Heart right ventricle (tissue), 16 donors: ENCODE data around the gene PDE1C. TPM values are rescaled to one million over a fixed set of nuclear protein-coding genes. Genes with fewer than 3 reads are reported as not detected.

Experiments used
- ATAC-seq, 8 donors: fragments of 200-7000 bp; cut with Tn5 transposase; one replicate each; pipeline ENCODE4 v1.9.1; 2020; ENCODE audit warnings: mild to moderate bottlenecking in 8 of 8, moderate library complexity in 8 of 8, moderate number of reproducible peaks in 1 of 8
- DNase-seq, 2 donors: peaks; one replicate each; pipeline ENCODE4 v3.0.0-alpha.2; 2020
- H3K27ac ChIP-seq, 10 donors: fragments of 200-600 bp; sonication (generic) in 2 of 10; one replicate each; pipeline versions ENCODE4 v1.5.0 to v1.8.0; 2020 to 2022; ENCODE audit warnings: mild to moderate bottlenecking in 3 of 10
- H3K27me3 ChIP-seq, 7 donors: fragments of 200-600 bp; one replicate each; pipeline ENCODE4 v1.8.0; 2021 to 2022; ENCODE audit warnings: mild to moderate bottlenecking in 2 of 7
- H3K36me3 ChIP-seq, 9 donors: fragments of 200-600 bp; sonication (generic) in 1 of 9; one replicate each; pipeline versions ENCODE4 v1.5.0 to v1.8.0; 2020 to 2022; ENCODE audit warnings: mild to moderate bottlenecking in 2 of 9
- H3K4me1 ChIP-seq, 9 donors: fragments of 200-600 bp; sonication (generic) in 1 of 9; one replicate each; pipeline versions ENCODE4 v1.5.0 to v1.8.0; 2020 to 2022; ENCODE audit warnings: mild to moderate bottlenecking in 4 of 9
- H3K4me3 ChIP-seq, 10 donors: fragments of 200-600 bp; sonication (generic) in 2 of 10; one replicate each; pipeline versions ENCODE4 v1.5.0 to v1.8.0; 2020 to 2022; ENCODE audit warnings: mild to moderate bottlenecking in 7 of 10, moderate library complexity in 2 of 10
- H3K9me3 ChIP-seq, 11 donors: fragments of 200-600 bp in 10 of 11; sonication (generic) in 2 of 11; one replicate each; pipeline versions ENCODE4 v1.5.0 to v1.8.0; 2013 to 2022; ENCODE audit warnings: mild to moderate bottlenecking in 2 of 11, control low read depth in 1 of 11, moderate library complexity in 1 of 11
- CTCF ChIP-seq, 9 donors: fragments of 200-600 bp; sonication (generic) in 2 of 9; IDR thresholded peaks; one replicate each; pipeline versions ENCODE4 v1.5.0 to v1.8.0; 2021 to 2022; ENCODE audit warnings: antibody characterized with exemption in 9 of 9, mild to moderate bottlenecking in 5 of 9, moderate library complexity in 1 of 9
- WGBS, 2 donors: extraction: QIAGEN DNeasy Blood & Tissue Kit; methylation state at CpG; one replicate each; pipeline ENCODE4 v1.1.7; 2013; ENCODE audit warnings: inconsistent platforms in 1 of 2; 5-methylcytosine and 5-hydroxymethylcytosine counted together
- intact Hi-C, 10 donors: fragments of 100-400 bp; cut with DNase I; formaldehyde crosslinking; loops; one replicate each; pipeline versions ENCODE4 v1.11.1 to v1.14.2; 2022
- polyA plus RNA-seq, 2 donors: library from polyadenylated mRNA; stranded (reverse); fragments of 200-250 nt; gene quantifications; one replicate each; pipeline ENCODE4 v1.2.3, GENCODE V29; 2013
- total RNA-seq, 10 donors: library from RNA; stranded (reverse); fragmentation: NEBNext Ultra II Directional in 3 of 10; extraction: Animal tissue kit (Norgen Biotek cat#: 25700) in 3 of 10; gene quantifications; one replicate each; pipeline versions ENCODE4 v1.2.1 to v1.2.4, GENCODE V29; 2021 to 2023
- donor health status: Arrhythmogenic right ventricular cardiomyopathy.
- donor health status: ischemic (EF 13 %, LVEDD 7.1; RV severe dilation, severe dysfunction).
- donor health status: healthy with polysubstance abuse.
- donor health status: DM: no; HTN: yes; CAD: no.
- donor health status: DM: no; HTN: no; CAD: no.
- donor health status: ischemic (EF 25% LVEDD 6.9; RV normal size, moderate dysfunction).
- donor health status: ischemic (EF 25% LVEDD 5.7; RV mildly dilated, moderate dysfunction).
- donor health status: healthy.
- donor health status: DM: yes; HTN: yes; CAD: no.
- donor health status: Ischemic cardiomyopathy.
- donor health status: ischemic (EF 35%, LVEDD 5.7; RV mildly dilated, moderate dysfunction).
- donor health status: nonischemic (EF 11% LVEDD 7.7; RV severe dilation, severe dysfunction).
- donor health status: DM: yes; HTN: yes; CAD: no.
- donor health status: PGD.
- donor health status: ischemic (EF 29% LVEDD 5.4; RV normal size, mild dysfunction).
- donor health status: nonischemic (EF 23%, LVEDD 6.1; RV moderate dilation, normal function).

PDE1C gene
- total and polyA plus RNA-seq, 12 donors: 11.7 to 315 (median 175) TPM

GRCh38 chr7:32075612-32076011 is 5.4 kb upstream of the PDE1C start:
- intact Hi-C loops: loop anchor here in 3 of 10 donors (10.0 kb wide), 2 partner anchors 79 to 191 kb away; no protein-coding TSS in a partner anchor
- TF ChIP-seq CTCF (IDR thresholded peaks at IDR 0.05): no peak
- no peak for ATAC-seq
- Histone ChIP-seq H3K4me1 (peaks cover 3 to 67% (median 26%) of the 10 kb centered on the region in 9 donors), H3K9me3 (no peaks in the 10 kb centered on the region), H3K27me3 (peaks cover 0 to 24% (median 4%) of the 10 kb centered on the region in 7 donors), H3K36me3 (no peaks in the 10 kb centered on the region), H3K27ac (peak overlapping the region in 9 of 10 donors; percentile 11 to 94 (median 77)), H3K4me3 (no peak overlapping the region)
- DNase-seq: no peak
- 63 to 73% methylated on average over 4 of the region's 4 CpGs for WGBS, 2 donors

DNA sequence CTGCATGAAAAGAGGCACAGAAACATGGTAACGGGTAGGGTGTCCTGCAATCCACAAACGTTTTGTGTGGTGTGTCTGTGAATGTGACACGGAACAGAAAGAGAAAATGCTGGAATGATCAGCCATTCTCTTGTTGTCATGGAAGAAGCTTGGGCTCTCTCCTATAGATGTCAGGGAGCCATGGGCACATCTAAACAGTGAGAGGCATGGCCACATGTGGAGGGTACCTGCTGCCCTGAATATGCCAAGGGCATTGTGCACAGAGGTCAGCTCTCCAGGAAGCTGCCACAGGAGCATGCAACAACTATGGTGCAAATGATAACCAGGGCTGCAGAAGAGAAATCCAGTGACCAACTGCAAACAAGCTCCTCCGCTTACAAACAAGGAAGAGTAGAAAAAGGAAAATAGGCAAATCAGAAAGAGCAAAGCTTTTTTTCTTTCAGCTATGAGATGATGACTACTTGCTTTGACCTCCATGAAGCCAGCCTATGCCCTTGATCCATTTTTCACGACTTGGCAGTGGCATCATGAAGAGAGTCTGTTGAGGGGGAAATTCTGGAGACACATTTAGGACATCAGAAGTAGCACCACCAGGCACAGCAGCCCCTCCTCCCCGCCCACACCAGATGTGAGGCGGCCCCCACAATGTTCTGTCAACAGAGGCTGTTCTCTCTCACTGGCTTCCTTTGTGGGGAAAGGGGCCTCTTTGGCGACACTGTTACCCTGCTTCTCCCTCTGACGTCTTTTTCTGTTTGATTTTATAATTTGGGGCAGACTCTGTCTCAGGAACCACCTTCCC is 4.8 kb upstream of the PDE1C start:
- H3K27me3 ChIP-seq: peaks cover 0 to 30% (median 4%) of the 10 kb centered on the region in 7 donors
- H3K9me3 ChIP-seq: no peaks in the 10 kb centered on the region
- no peak overlapping the region for H3K4me3 ChIP-seq
- no peaks in the 10 kb centered on the region for H3K36me3 ChIP-seq
- WGBS, 2 donors: 52 to 66% methylated on average over 9 of the region's 9 CpGs
- peaks cover 3 to 67% (median 26%) of the 10 kb centered on the region in 9 donors for H3K4me1 ChIP-seq
- TF ChIP-seq CTCF (IDR thresholded peaks at IDR 0.05): no peak
- no peak for ATAC-seq
- DNase-seq: no peak
- H3K27ac ChIP-seq: peak overlapping the region in 9 of 10 donors; percentile 11 to 94 (median 77)
- intact Hi-C loops: loop anchor here in 9 of 10 donors (5.0 to 10.0 kb wide), 6 partner anchors 77 to 193 kb away; no protein-coding TSS in a partner anchor

DNA sequence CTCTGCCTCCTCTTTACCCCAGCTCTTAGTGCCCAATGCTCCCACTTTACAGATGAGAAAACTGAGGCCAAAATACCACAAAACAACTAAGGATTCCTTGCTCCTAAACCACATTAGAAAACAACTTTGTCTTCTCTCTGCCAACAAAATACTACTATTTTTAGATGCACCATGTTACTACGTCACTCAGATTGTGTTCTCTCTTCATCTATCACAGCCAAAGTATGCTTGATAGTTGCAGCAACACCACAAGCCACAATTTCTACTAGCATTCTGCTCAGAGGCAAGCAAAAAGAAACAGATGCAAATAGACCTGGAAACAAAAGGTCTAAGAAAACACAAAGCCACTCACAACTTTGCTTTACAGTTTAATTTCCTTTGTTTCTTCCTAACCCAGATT is 3.3 kb upstream of the PDE1C start:
- Histone ChIP-seq H3K4me1 (peaks cover 3 to 57% (median 26%) of the 10 kb centered on the region in 9 donors), H3K9me3 (no peaks in the 10 kb centered on the region), H3K27ac (peak overlapping the region in 8 of 10 donors; percentile 50 to 94 (median 92)), H3K4me3 (no peak overlapping the region), H3K36me3 (no peaks in the 10 kb centered on the region), H3K27me3 (peaks cover 0 to 42% (median 4%) of the 10 kb centered on the region in 7 donors)
- ATAC-seq: peak in 5 of 8 donors; percentile 23 to 55 (median 40)
- intact Hi-C loops: loop anchor here in 9 of 10 donors (2.0 to 10.0 kb wide), 7 partner anchors 77 to 191 kb away; no protein-coding TSS in a partner anchor
- TF ChIP-seq CTCF (IDR thresholded peaks at IDR 0.05): no peak
- DNase-seq: no peak
- 24 to 41% methylated on average over 1 of the region's 1 CpG for WGBS, 2 donors

GRCh38 chr7:32072397-32072796 is 2.2 kb upstream of the PDE1C start:
- H3K36me3 ChIP-seq: no peaks in the 10 kb centered on the region
- 40 to 43% methylated on average over 2 of the region's 2 CpGs for WGBS, 2 donors
- TF ChIP-seq CTCF (IDR thresholded peaks at IDR 0.05): peak in 5 of 9 donors; percentile 17 to 36 (median 21)
- DNase-seq: no peak
- intact Hi-C loops: loop anchor here in 9 of 10 donors (2.0 to 10.0 kb wide), 7 partner anchors 78 to 190 kb away; no protein-coding TSS in a partner anchor
- H3K9me3 ChIP-seq: no peaks in the 10 kb centered on the region
- peaks cover 0 to 48% (median 4%) of the 10 kb centered on the region in 7 donors for H3K27me3 ChIP-seq
- peak overlapping the region in 4 of 10 donors; percentile 59 to 70 (median 67) for H3K4me3 ChIP-seq
- ATAC-seq: peak in 5 of 8 donors; percentile 8 to 44 (median 28)
- peaks cover 3 to 47% (median 26%) of the 10 kb centered on the region in 9 donors for H3K4me1 ChIP-seq
- H3K27ac ChIP-seq: peak overlapping the region in 9 of 10 donors; percentile 82 to 94 (median 91)
